HEK293 (cell line): ENCODE results near the gene OTUD3.
A peak's percentile ranks its signal among the peaks of the same experiment; 100 is the strongest.

Experiments used
- CTCF ChIA-PET: fragments of 350-600 bp; formaldehyde crosslinking; extraction: SDS; loops from one replicate; lab custom pipeline; 2021; ENCODE audit warnings: antibody characterized with exemption; lab: Yijun Ruan, JAX
- POLR2A ChIA-PET: fragments of 300-600 bp; formaldehyde crosslinking; extraction: SDS; loops from one replicate; lab custom pipeline; 2020; ENCODE audit warnings: antibody characterized with exemption, inconsistent platforms; lab: Yijun Ruan, JAX
- H3K27ac ChIP-seq: fragments of 200-500 bp; sonication (Bioruptor generic); 2 replicates; pipeline ENCODE4 v1.5.1; 2014; ENCODE audit warnings: low read depth, low read length, control low read depth, inconsistent platforms; ENCODE audit errors: extremely low read depth
- H3K36me3 ChIP-seq, 2 experiments: fragments of 200-500 bp in 1 of 2; sonication (Bioruptor generic) in 1 of 2; 1 replicate in 1 of 2; 2 replicates in 1 of 2; pipeline ENCODE4 v1.5.1; 2014 to 2017; ENCODE audit warnings: inconsistent platforms in 2 of 2, low read length in 2 of 2; ENCODE audit not compliant: control insufficient read depth in 2 of 2, insufficient read depth in 1 of 2
- H3K4me1 ChIP-seq: fragments of 200-500 bp; sonication (Bioruptor generic); 2 replicates; pipeline ENCODE4 v1.5.1; 2014; ENCODE audit warnings: mild to moderate bottlenecking, low read length, inconsistent platforms; ENCODE audit not compliant: control insufficient read depth, insufficient read depth
- H3K4me3 ChIP-seq: 2 replicates; pipeline ENCODE4 v1.5.1; 2011; ENCODE audit warnings: low read depth, mild to moderate bottlenecking, control low read depth, low read length, moderate library complexity
- H3K9me3 ChIP-seq: fragments of 200-500 bp; sonication (Bioruptor generic); 2 replicates; pipeline ENCODE4 v1.5.1; 2014; ENCODE audit warnings: low read depth, low read length, inconsistent platforms; ENCODE audit not compliant: control insufficient read depth, insufficient read depth
- EGR2 ChIP-seq: fragments of 450-650 bp; formaldehyde crosslinking; IDR thresholded peaks from 2 replicates; pipeline ENCODE4 v1.5.1; 2016; ENCODE audit warnings: low read depth, missing biosample characterization, missing genetic modification characterization
- GLI2 ChIP-seq: fragments of 450-650 bp; formaldehyde crosslinking; IDR thresholded peaks from 2 replicates; pipeline ENCODE4; 2017; ENCODE audit warnings: missing biosample characterization, missing genetic modification characterization, low read depth, borderline replicate concordance
- HOXC10 ChIP-seq: sonication (generic); formaldehyde crosslinking; IDR thresholded peaks from 2 replicates; pipeline ENCODE4 v1.8.1; 2023; ENCODE audit warnings: mild to moderate bottlenecking, missing genetic modification reagents
- PRDM6 ChIP-seq: fragments of 450-650 bp; formaldehyde crosslinking; IDR thresholded peaks from 2 replicates; pipeline ENCODE4 v1.5.1; 2017; ENCODE audit warnings: missing biosample characterization, missing genetic modification characterization
- SCRT2 ChIP-seq: fragments of 450-650 bp; formaldehyde crosslinking; IDR thresholded peaks from 2 replicates; pipeline ENCODE4 v1.5.1; 2016; ENCODE audit warnings: missing biosample characterization, missing genetic modification characterization
- YY1 ChIP-seq: fragments of 450-650 bp; formaldehyde crosslinking; IDR thresholded peaks from 2 replicates; pipeline ENCODE4 v1.5.1; 2018; ENCODE audit warnings: missing biosample characterization, missing genetic modification characterization
- ZBTB20 ChIP-seq: fragments of 450-650 bp; formaldehyde crosslinking; IDR thresholded peaks from 2 replicates; pipeline ENCODE4 v1.5.1; 2016; ENCODE audit warnings: missing biosample characterization, missing genetic modification characterization
- ZBTB8A ChIP-seq: fragments of 450-650 bp; formaldehyde crosslinking; IDR thresholded peaks from 2 replicates; pipeline ENCODE4 v1.5.1; 2016; ENCODE audit warnings: missing biosample characterization, missing genetic modification characterization
- ZNF10 ChIP-seq: fragments of 450-650 bp; formaldehyde crosslinking; IDR thresholded peaks from 2 replicates; pipeline ENCODE4 v1.5.1; 2017; ENCODE audit warnings: missing biosample characterization, missing genetic modification characterization
- ZNF114 ChIP-seq: fragments of 450-650 bp; formaldehyde crosslinking; IDR thresholded peaks from 2 replicates; pipeline ENCODE4 v1.5.0; 2017; ENCODE audit warnings: missing biosample characterization, missing genetic modification characterization
- ZNF121 ChIP-seq: fragments of 450-650 bp; formaldehyde crosslinking; IDR thresholded peaks from 2 replicates; pipeline ENCODE4 v1.5.1; 2016; ENCODE audit warnings: missing biosample characterization, missing genetic modification characterization
- ZNF157 ChIP-seq: fragments of 450-650 bp; formaldehyde crosslinking; IDR thresholded peaks from 2 replicates; pipeline ENCODE4 v1.5.1; 2016; ENCODE audit warnings: missing biosample characterization, missing genetic modification characterization
- ZNF211 ChIP-seq: fragments of 450-650 bp; formaldehyde crosslinking; IDR thresholded peaks from 2 replicates; pipeline ENCODE4 v1.5.1; 2016; ENCODE audit warnings: low read depth, missing biosample characterization, missing genetic modification characterization
- ZNF24 ChIP-seq: fragments of 450-650 bp; formaldehyde crosslinking; IDR thresholded peaks from 2 replicates; pipeline ENCODE4 v1.5.1; 2016; ENCODE audit warnings: missing biosample characterization, missing genetic modification characterization
- ZNF571 ChIP-seq: fragments of 450-650 bp; formaldehyde crosslinking; IDR thresholded peaks from 2 replicates; pipeline ENCODE4 v1.5.0; 2017; ENCODE audit warnings: missing biosample characterization, missing genetic modification characterization
- ZNF776 ChIP-seq: fragments of 450-650 bp; formaldehyde crosslinking; IDR thresholded peaks from 2 replicates; pipeline ENCODE4 v1.5.0; 2017; ENCODE audit warnings: missing biosample characterization, missing genetic modification characterization, borderline replicate concordance
- ZSCAN5A ChIP-seq: fragments of 450-650 bp; formaldehyde crosslinking; IDR thresholded peaks from 2 replicates; pipeline ENCODE4 v1.5.1; 2016; ENCODE audit warnings: missing biosample characterization, missing genetic modification characterization

Gene OTUD3

GRCh38 chr1:19892129-19892528, 9.9 kb downstream of the OTUD3 start:
- TF ChIP-seq ZNF121 (tag by site-specific recombination), result no peak
- TF ChIP-seq ZNF24, result no peak
- no peak for TF ChIP-seq HOXC10 (CRISPR knock-in tag)
- no peak for TF ChIP-seq ZSCAN5A
- TF ChIP-seq GLI2 (tag by site-specific recombination), result no peak
- no peak for TF ChIP-seq ZNF211
- TF ChIP-seq SCRT2 (tag by site-specific recombination), result peak; percentile 17; the same call in 1 of the 2 replicates
- Histone ChIP-seq H3K36me3 (peaks cover 21 to 79% of the 10 kb centered on the region in 2 experiments; a peak in 2 of 3 replicates), H3K27ac (no peak overlapping the region), H3K9me3 (no peaks in the 10 kb centered on the region), H3K4me3 (no peak overlapping the region), H3K4me1 (0 out of 2 replicates have a peak, but pooled peaks cover 5% of the 10 kb centered on the region)
- ChIA-PET POLR2A (no interaction called here), CTCF (no interaction called here)

GRCh38 chr1:19892628-19893168, 10.5 kb downstream of the OTUD3 start:
- TF ChIP-seq ZBTB8A (tag by site-specific recombination) (no peak), PRDM6 (tag by site-specific recombination) (peak; percentile 20; the same call in 1 of the 2 replicates)
- Histone ChIP-seq H3K4me3 (no peak overlapping the region), H3K27ac (no peak overlapping the region), H3K4me1 (0 out of 2 replicates have a peak, but pooled peaks cover 5% of the 10 kb centered on the region), H3K9me3 (no peaks in the 10 kb centered on the region), H3K36me3 (peaks cover 23 to 78% of the 10 kb centered on the region in 2 experiments)
- ChIA-PET CTCF (interaction anchor here (0.7 to 1.1 kb wide), 3 partner anchors 11 to 239 kb away, joined by 3 read pairs; no protein-coding TSS in a partner anchor), POLR2A (no interaction called here)

GRCh38 chr1:19893687-19894086, 11.5 kb downstream of the OTUD3 start:
- no peak overlapping the region for H3K4me3 ChIP-seq
- CTCF ChIA-PET, result interaction anchor here (0.5 to 1.1 kb wide), 3 partner anchors 11 to 132 kb away, joined by 3 to 4 read pairs (median 3); partner anchors contain the start of gene OTUD3
- no peaks in the 10 kb centered on the region for H3K9me3 ChIP-seq
- no peak overlapping the region for H3K27ac ChIP-seq
- TF ChIP-seq ZNF114 (tag by site-specific recombination) (no peak), YY1 (tag by site-specific recombination) (no peak), EGR2 (tag by site-specific recombination) (no peak), ZNF571 (no peak), ZBTB20 (no peak), ZNF776 (tag by site-specific recombination) (no peak)
- H3K36me3 ChIP-seq, result peaks cover 33 to 87% of the 10 kb centered on the region in 2 experiments
- POLR2A ChIA-PET, result no interaction called here
- H3K4me1 ChIP-seq, result 0 out of 2 replicates have a peak, but pooled peaks cover 3% of the 10 kb centered on the region

GRCh38 chr1:19894218-19894617, 12.0 kb downstream of the OTUD3 start:
- POLR2A ChIA-PET, result interaction anchor here (1.0 kb wide), 1 partner anchor 12 kb away, joined by 10 read pairs; the partner anchor contains the start of gene OTUD3
- 0 out of 2 replicates have a peak, but pooled peaks cover 3% of the 10 kb centered on the region for H3K4me1 ChIP-seq

More at GRCh38 chr1:19894218-19894617, 12.0 kb downstream of the OTUD3 start:
- TF ChIP-seq ZNF10 (tag by site-specific recombination) (0 out of 2 replicates have a peak, but pooled peaks have one; percentile 22), ZNF157 (tag by site-specific recombination) (no peak)
- H3K27ac ChIP-seq, result no peak overlapping the region
- H3K36me3 ChIP-seq, result peaks cover 37 to 92% of the 10 kb centered on the region in 2 experiments
- H3K4me3 ChIP-seq, result no peak overlapping the region
- CTCF ChIA-PET, result interaction anchor here (0.5 to 0.8 kb wide), 2 partner anchors 12 to 1645 kb away, joined by 3 to 4 read pairs; no protein-coding TSS in a partner anchor
- H3K9me3 ChIP-seq, result no peaks in the 10 kb centered on the region
